ENCODE results near the gene BEND4.
"Not testable (repeated sequence)": the region's sequence is repeated elsewhere in the genome, so short reads cannot be mapped to it uniquely, and the experiment has no call there.

BEND4 gene

GRCh38 chr4:42152507-42153504, at the start of gene BEND4:
Gene BEND4 (minus strand): TSS chr4:42152655. CDS start chr4:42152143, 512 bp downstream.
- no peaks in the 10 kb centered on the region for H3K9me3 ChIP-seq (ENCODE audit: control insufficient read depth, insufficient read depth, low read length)
- H3K4me1 ChIP-seq (ENCODE audit: control insufficient read depth, insufficient read depth, low read length), result peaks cover 3% of the 10 kb centered on the region
- H3K9ac ChIP-seq (ENCODE audit: low read depth, low read length), result peak within 1 kb of the TSS; percentile 37
- H3K27me3 ChIP-seq (ENCODE audit: control insufficient read depth, insufficient read depth, low read length), result peaks cover 36% of the 10 kb centered on the region
- no peaks in the 10 kb centered on the region for H3K36me3 ChIP-seq (ENCODE audit: control insufficient read depth, insufficient read depth, low read length)
- peak within 1 kb of the TSS; percentile 80 for H3K4me3 ChIP-seq (ENCODE audit: low read depth, low read length)

- Histone ChIP-seq H3K4me1 (ENCODE audit: control insufficient read depth, insufficient read depth, low read length) (no peaks in the 10 kb centered on the region), H3K4me3 (ENCODE audit: low read depth, low read length) (no peak overlapping the region), H3K36me3 (ENCODE audit: control insufficient read depth, insufficient read depth, low read length) (no peaks in the 10 kb centered on the region), H3K27me3 (ENCODE audit: control insufficient read depth, insufficient read depth, low read length) (no peaks in the 10 kb centered on the region), H3K9me3 (ENCODE audit: control insufficient read depth, insufficient read depth, low read length) (no peaks in the 10 kb centered on the region), H3K9ac (ENCODE audit: low read depth, low read length) (no peak overlapping the region)
Observed at GRCh38 chr4:42197341-42197740, 44.9 kb upstream of the BEND4 start.

- no peaks in the 10 kb centered on the region for H3K36me3 ChIP-seq (ENCODE audit: control insufficient read depth, insufficient read depth, low read length)
- H3K4me1 ChIP-seq (ENCODE audit: control insufficient read depth, insufficient read depth, low read length), result peaks cover 3% of the 10 kb centered on the region
- H3K4me3 ChIP-seq (ENCODE audit: low read depth, low read length), result no peak overlapping the region
- H3K27me3 ChIP-seq (ENCODE audit: control insufficient read depth, insufficient read depth, low read length), result no peaks in the 10 kb centered on the region
- H3K9ac ChIP-seq (ENCODE audit: low read depth, low read length), result no peak overlapping the region
- no peaks in the 10 kb centered on the region for H3K9me3 ChIP-seq (ENCODE audit: control insufficient read depth, insufficient read depth, low read length)
Observed at GRCh38 chr4:42172921-42173320, 20.5 kb upstream of the BEND4 start.

GRCh38 chr4:42172128-42172790, 19.8 kb upstream of the BEND4 start:
- H3K9me3 ChIP-seq (ENCODE audit: control insufficient read depth, insufficient read depth, low read length), result no peaks in the 10 kb centered on the region
- no peaks in the 10 kb centered on the region for H3K27me3 ChIP-seq (ENCODE audit: control insufficient read depth, insufficient read depth, low read length)
- no peak overlapping the region for H3K4me3 ChIP-seq (ENCODE audit: low read depth, low read length)
- peaks cover 3% of the 10 kb centered on the region for H3K4me1 ChIP-seq (ENCODE audit: control insufficient read depth, insufficient read depth, low read length)
- H3K36me3 ChIP-seq (ENCODE audit: control insufficient read depth, insufficient read depth, low read length), result no peaks in the 10 kb centered on the region
- H3K9ac ChIP-seq (ENCODE audit: low read depth, low read length), result no peak overlapping the region

- Histone ChIP-seq H3K4me3 (ENCODE audit: low read depth, low read length) (no peak overlapping the region), H3K9ac (ENCODE audit: low read depth, low read length) (no peak overlapping the region), H3K27me3 (ENCODE audit: control insufficient read depth, insufficient read depth, low read length) (no peaks in the 10 kb centered on the region), H3K9me3 (ENCODE audit: control insufficient read depth, insufficient read depth, low read length) (no peaks in the 10 kb centered on the region), H3K4me1 (ENCODE audit: control insufficient read depth, insufficient read depth, low read length) (no peaks in the 10 kb centered on the region), H3K36me3 (ENCODE audit: control insufficient read depth, insufficient read depth, low read length) (no peaks in the 10 kb centered on the region)
Observed at GRCh38 chr4:42167709-42168108, 15.3 kb upstream of the BEND4 start.

- not testable (repeated sequence) for H3K4me3 ChIP-seq (ENCODE audit: low read depth, low read length); H3K4me1 ChIP-seq (ENCODE audit: control insufficient read depth, insufficient read depth, low read length); H3K9ac ChIP-seq (ENCODE audit: low read depth, low read length); H3K36me3 ChIP-seq (ENCODE audit: control insufficient read depth, insufficient read depth, low read length); H3K9me3 ChIP-seq (ENCODE audit: control insufficient read depth, insufficient read depth, low read length); H3K27me3 ChIP-seq (ENCODE audit: control insufficient read depth, insufficient read depth, low read length)
Observed at GRCh38 chr4:42166186-42166585, 13.7 kb upstream of the BEND4 start.

GRCh38 chr4:42159271-42160001, 7.0 kb upstream of the BEND4 start:
- Histone ChIP-seq H3K9me3 (ENCODE audit: control insufficient read depth, insufficient read depth, low read length) (no peaks in the 10 kb centered on the region), H3K4me3 (ENCODE audit: low read depth, low read length) (no peak overlapping the region), H3K9ac (ENCODE audit: low read depth, low read length) (no peak overlapping the region), H3K36me3 (ENCODE audit: control insufficient read depth, insufficient read depth, low read length) (no peaks in the 10 kb centered on the region), H3K27me3 (ENCODE audit: control insufficient read depth, insufficient read depth, low read length) (no peaks in the 10 kb centered on the region), H3K4me1 (ENCODE audit: control insufficient read depth, insufficient read depth, low read length) (no peaks in the 10 kb centered on the region)

- H3K9ac ChIP-seq (ENCODE audit: low read depth, low read length), result no peak overlapping the region
- no peaks in the 10 kb centered on the region for H3K36me3 ChIP-seq (ENCODE audit: control insufficient read depth, insufficient read depth, low read length)
- H3K9me3 ChIP-seq (ENCODE audit: control insufficient read depth, insufficient read depth, low read length), result no peaks in the 10 kb centered on the region
- H3K27me3 ChIP-seq (ENCODE audit: control insufficient read depth, insufficient read depth, low read length), result peaks cover 36% of the 10 kb centered on the region
- peak overlapping the region; percentile 80 for H3K4me3 ChIP-seq (ENCODE audit: low read depth, low read length)
- peaks cover 3% of the 10 kb centered on the region for H3K4me1 ChIP-seq (ENCODE audit: control insufficient read depth, insufficient read depth, low read length)
Observed at GRCh38 chr4:42151568-42152506, 618 bp downstream of the BEND4 start.

GRCh38 chr4:42150653-42151567, 1.5 kb downstream of the BEND4 start:
- Histone ChIP-seq H3K27me3 (ENCODE audit: control insufficient read depth, insufficient read depth, low read length) (peaks cover 36% of the 10 kb centered on the region), H3K9ac (ENCODE audit: low read depth, low read length) (peak overlapping the region; percentile 24), H3K4me3 (ENCODE audit: low read depth, low read length) (peak overlapping the region; percentile 80)

GRCh38 chr4:42149004-42149403, 3.5 kb downstream of the BEND4 start:
- Histone ChIP-seq H3K9me3 (ENCODE audit: control insufficient read depth, insufficient read depth, low read length) (no peaks in the 10 kb centered on the region), H3K4me1 (ENCODE audit: control insufficient read depth, insufficient read depth, low read length) (peaks cover 3% of the 10 kb centered on the region), H3K27me3 (ENCODE audit: control insufficient read depth, insufficient read depth, low read length) (peaks cover 34% of the 10 kb centered on the region), H3K36me3 (ENCODE audit: control insufficient read depth, insufficient read depth, low read length) (no peaks in the 10 kb centered on the region), H3K9ac (ENCODE audit: low read depth, low read length) (no peak overlapping the region), H3K4me3 (ENCODE audit: low read depth, low read length) (no peak overlapping the region)

More at GRCh38 chr4:42150653-42151567, 1.5 kb downstream of the BEND4 start:
- Histone ChIP-seq H3K9me3 (ENCODE audit: control insufficient read depth, insufficient read depth, low read length) (no peaks in the 10 kb centered on the region), H3K4me1 (ENCODE audit: control insufficient read depth, insufficient read depth, low read length) (peaks cover 3% of the 10 kb centered on the region), H3K36me3 (ENCODE audit: control insufficient read depth, insufficient read depth, low read length) (no peaks in the 10 kb centered on the region)
